ENCODE measurements around the gene SPRR2E.

The SPRR2E gene

DNA sequence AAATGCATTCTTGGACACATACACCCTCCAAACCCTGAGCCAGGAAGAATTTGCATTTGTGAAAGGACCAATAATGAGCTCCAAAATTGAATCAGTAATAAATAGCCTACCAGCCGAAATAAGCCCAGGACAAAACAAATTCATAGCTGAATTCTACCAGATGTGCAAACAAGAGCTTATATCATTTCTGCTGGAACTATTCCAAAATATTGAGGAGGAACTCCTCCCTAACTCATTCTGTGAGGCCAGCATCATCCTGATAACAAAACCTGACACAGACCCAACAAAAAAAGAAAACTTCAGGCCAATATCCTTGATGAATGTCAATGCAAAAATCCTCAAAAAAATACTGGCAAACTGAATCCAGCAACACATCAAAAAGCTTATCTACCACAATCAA lies 6.7 kb downstream of the SPRR2E start:
- TF ChIP-seq POLR2AphosphoS5 (IDR thresholded peaks at IDR 0.05; ENCODE audit: low read depth), result no peak
- TF ChIP-seq GABPA (IDR thresholded peaks at IDR 0.05; ENCODE audit: low read depth), result no peak
- no peak overlapping the region for H3K27ac ChIP-seq (replicated peaks)
- DNase-seq (ENCODE audit: low read depth in 1 of 2, low spot score in 1 of 2), result no peak
- no peaks in the 10 kb centered on the region for H3K27me3 ChIP-seq (ENCODE audit: insufficient read depth, poor library complexity, severe bottlenecking)
- no peak overlapping the region for H3K4me3 ChIP-seq (replicated peaks; ENCODE audit: insufficient read depth, low read length)

DNA sequence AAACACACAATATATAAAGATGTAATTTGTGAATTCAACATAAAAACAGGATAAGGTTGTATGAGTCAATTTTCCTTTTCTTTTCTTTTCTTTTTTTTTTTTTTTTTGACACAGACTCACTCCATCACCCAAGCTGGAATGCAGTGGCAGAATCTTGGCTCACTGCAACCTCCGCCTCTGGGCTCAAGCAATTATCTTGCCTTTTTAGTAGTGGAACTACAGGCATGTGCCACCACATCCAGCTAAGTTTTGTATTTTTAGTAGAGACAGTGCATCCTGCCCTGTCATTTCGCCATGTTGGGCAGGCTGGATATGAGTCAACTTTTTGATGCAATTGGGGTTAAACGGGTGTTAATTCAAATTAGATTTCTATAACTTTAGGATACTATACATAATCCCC lies 12.6 kb downstream of the SPRR2E start:
- Histone ChIP-seq H3K27me3 (ENCODE audit: insufficient read depth, poor library complexity, severe bottlenecking) (no peaks in the 10 kb centered on the region), H3K4me3 (replicated peaks; ENCODE audit: insufficient read depth, low read length) (no peak overlapping the region), H3K27ac (replicated peaks) (no peak overlapping the region)
- TF ChIP-seq POLR2AphosphoS5 (IDR thresholded peaks at IDR 0.05; ENCODE audit: low read depth) (no peak), GABPA (IDR thresholded peaks at IDR 0.05; ENCODE audit: low read depth) (no peak), SPI1 (IDR thresholded peaks at IDR 0.05; ENCODE audit: borderline replicate concordance, low read depth) (no peak)
- TF ChIP-seq, protein P1, sequence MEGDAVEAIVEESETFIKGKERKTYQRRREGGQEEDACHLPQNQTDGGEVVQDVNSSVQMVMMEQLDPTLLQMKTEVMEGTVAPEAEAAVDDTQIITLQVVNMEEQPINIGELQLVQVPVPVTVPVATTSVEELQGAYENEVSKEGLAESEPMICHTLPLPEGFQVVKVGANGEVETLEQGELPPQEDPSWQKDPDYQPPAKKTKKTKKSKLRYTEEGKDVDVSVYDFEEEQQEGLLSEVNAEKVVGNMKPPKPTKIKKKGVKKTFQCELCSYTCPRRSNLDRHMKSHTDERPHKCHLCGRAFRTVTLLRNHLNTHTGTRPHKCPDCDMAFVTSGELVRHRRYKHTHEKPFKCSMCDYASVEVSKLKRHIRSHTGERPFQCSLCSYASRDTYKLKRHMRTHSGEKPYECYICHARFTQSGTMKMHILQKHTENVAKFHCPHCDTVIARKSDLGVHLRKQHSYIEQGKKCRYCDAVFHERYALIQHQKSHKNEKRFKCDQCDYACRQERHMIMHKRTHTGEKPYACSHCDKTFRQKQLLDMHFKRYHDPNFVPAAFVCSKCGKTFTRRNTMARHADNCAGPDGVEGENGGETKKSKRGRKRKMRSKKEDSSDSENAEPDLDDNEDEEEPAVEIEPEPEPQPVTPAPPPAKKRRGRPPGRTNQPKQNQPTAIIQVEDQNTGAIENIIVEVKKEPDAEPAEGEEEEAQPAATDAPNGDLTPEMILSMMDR (IDR thresholded peaks at IDR 0.05; ENCODE audit: insufficient read depth, low read length), result no peak
- TF ChIP-seq, protein P2, sequence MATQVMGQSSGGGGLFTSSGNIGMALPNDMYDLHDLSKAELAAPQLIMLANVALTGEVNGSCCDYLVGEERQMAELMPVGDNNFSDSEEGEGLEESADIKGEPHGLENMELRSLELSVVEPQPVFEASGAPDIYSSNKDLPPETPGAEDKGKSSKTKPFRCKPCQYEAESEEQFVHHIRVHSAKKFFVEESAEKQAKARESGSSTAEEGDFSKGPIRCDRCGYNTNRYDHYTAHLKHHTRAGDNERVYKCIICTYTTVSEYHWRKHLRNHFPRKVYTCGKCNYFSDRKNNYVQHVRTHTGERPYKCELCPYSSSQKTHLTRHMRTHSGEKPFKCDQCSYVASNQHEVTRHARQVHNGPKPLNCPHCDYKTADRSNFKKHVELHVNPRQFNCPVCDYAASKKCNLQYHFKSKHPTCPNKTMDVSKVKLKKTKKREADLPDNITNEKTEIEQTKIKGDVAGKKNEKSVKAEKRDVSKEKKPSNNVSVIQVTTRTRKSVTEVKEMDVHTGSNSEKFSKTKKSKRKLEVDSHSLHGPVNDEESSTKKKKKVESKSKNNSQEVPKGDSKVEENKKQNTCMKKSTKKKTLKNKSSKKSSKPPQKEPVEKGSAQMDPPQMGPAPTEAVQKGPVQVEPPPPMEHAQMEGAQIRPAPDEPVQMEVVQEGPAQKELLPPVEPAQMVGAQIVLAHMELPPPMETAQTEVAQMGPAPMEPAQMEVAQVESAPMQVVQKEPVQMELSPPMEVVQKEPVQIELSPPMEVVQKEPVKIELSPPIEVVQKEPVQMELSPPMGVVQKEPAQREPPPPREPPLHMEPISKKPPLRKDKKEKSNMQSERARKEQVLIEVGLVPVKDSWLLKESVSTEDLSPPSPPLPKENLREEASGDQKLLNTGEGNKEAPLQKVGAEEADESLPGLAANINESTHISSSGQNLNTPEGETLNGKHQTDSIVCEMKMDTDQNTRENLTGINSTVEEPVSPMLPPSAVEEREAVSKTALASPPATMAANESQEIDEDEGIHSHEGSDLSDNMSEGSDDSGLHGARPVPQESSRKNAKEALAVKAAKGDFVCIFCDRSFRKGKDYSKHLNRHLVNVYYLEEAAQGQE (IDR thresholded peaks at IDR 0.05; ENCODE audit: insufficient replicate concordance, low read depth), result no peak
- no peak for DNase-seq (ENCODE audit: low read depth in 1 of 2, low spot score in 1 of 2)

DNA sequence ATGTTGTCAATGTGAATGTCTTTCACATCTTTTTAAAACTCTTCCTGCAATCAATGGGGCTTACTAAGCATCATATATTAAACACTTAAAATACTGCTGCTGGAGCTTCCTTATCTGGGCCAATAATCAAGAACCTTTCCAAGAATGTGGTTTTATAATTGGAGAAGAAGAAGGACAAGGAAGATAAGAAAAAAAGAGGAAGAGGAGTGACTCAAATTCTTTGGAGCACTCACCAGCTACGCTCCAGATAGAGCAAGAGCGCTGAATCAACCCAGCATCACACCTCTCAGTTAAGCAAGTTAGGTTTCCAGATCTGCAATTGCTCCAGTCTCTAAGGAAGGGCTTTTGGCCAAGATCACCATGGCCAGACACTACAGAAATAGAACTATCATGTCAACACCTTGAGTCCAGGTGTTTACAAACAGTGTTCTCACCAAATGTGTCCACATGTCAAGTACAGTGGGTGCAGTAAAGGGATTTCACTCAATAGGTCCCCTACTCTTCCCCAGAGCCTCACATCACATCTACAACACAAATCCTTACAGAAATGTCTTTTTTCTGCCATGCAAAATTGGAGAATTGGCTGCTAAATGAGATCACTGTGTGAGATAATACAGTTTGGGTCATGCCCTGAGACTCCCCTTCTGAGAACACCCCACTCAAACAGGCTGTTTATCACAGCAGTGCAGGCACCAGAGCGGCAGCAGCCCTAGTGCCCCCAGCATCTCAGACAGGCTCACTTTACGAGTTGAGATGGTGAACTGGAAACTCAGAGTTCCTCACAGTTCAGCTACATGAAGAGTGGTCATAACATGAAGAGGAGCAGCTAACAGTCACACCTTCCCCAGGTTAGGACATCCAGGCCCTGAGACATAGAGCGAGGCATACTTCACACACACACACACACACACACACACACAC lies 21.3 kb downstream of the SPRR2E start:
- Histone ChIP-seq H3K27ac (replicated peaks) (no peak overlapping the region), H3K4me3 (replicated peaks; ENCODE audit: insufficient read depth, low read length) (no peak overlapping the region)
- TF ChIP-seq, protein P2 (IDR thresholded peaks at IDR 0.05; ENCODE audit: insufficient replicate concordance, low read depth), result no peak
- 0 out of 2 replicates have a peak, but pooled peaks have one; percentile 1 for TF ChIP-seq SPI1 (IDR thresholded peaks at IDR 0.05; ENCODE audit: borderline replicate concordance, low read depth)

DNA sequence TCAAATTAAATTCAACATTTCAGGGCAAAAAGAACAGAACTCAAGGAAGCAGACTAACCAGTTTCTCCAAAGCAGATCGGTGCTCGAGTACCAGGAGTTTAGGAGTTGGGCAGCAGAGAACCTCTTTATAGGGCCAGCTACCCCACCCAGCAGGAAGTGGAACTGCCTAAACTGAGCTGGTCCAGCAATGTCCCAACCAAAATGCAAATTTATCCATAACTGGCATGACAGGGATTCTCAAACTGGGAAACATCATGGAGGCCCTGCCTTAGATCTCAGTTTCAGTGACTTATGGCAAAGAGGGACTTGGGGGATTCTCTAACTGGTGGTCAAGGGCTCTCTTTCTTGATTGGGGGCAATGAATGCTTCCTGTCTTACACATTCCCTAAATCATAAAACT lies 22.8 kb downstream of the SPRR2E start, which contains the start of gene SPRR2B:
Gene SPRR2B (minus strand): TSS at position 101 of the 400 bp plus-strand sequence. CDS start 772 bp downstream, outside the sequence.
- TF ChIP-seq, protein P2 (IDR thresholded peaks at IDR 0.05; ENCODE audit: insufficient replicate concordance, low read depth), result no peak
- TF ChIP-seq, protein P1 (IDR thresholded peaks at IDR 0.05; ENCODE audit: insufficient read depth, low read length), result no peak
- no peak for TF ChIP-seq POLR2AphosphoS5 (IDR thresholded peaks at IDR 0.05; ENCODE audit: low read depth)
- no peak for TF ChIP-seq GABPA (IDR thresholded peaks at IDR 0.05; ENCODE audit: low read depth)
- no peak within 1 kb of the TSS for H3K27ac ChIP-seq (replicated peaks)
- no peak for DNase-seq (ENCODE audit: low read depth in 1 of 2, low spot score in 1 of 2)
- no peak within 1 kb of the TSS for H3K4me3 ChIP-seq (replicated peaks; ENCODE audit: insufficient read depth, low read length)
- H3K27me3 ChIP-seq (ENCODE audit: insufficient read depth, poor library complexity, severe bottlenecking), result peaks cover 2% of the 10 kb centered on the region

More for the DNA sequence above, 21.3 kb downstream of the SPRR2E start:
- no peak for DNase-seq (ENCODE audit: low read depth in 1 of 2, low spot score in 1 of 2)
- peaks cover 2% of the 10 kb centered on the region for H3K27me3 ChIP-seq (ENCODE audit: insufficient read depth, poor library complexity, severe bottlenecking)

All from HL-60 (cell line).